ENCODE measurements around the gene PCDHA6. TPM values are rescaled to one million over a fixed set of nuclear protein-coding genes. Genes with fewer than 3 reads are reported as not detected.
"Not testable (repeated sequence)": the region's sequence is repeated elsewhere in the genome, so short reads cannot be mapped to it uniquely, and the experiment has no call there.

PCDHA6 gene
- total RNA-seq, 2 experiments from 2014 or later, result not detected

DNA sequence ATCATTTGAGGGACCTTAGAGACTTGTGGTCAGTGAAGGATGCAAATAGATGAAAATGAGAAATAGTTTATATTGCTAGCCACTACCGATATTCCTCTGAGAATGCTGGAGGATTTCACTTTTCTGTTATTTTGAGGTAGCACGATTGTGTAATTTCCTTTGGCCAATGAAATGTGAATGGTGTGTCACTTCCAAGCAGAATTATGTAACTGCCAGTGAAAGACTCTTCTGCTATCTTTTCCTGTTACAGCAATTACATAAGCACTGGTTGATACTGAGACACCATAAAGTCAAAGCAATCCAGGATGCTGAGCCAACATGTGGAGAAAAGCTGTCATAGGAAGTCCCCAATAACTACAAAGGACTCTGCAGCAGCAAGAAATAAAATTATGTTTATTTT, 36.7 kb upstream of the PCDHA6 start:
- ChIA-PET POLR2A (no interaction called here), CTCF (ENCODE audit: unreplicated experiment) (no interaction called here)
- Histone ChIP-seq H3K4me3 (ENCODE audit: low read depth, low read length, poor library complexity, severe bottlenecking) (no peak overlapping the region), H3K36me3 (ENCODE audit: insufficient read depth, low read length) (no peaks in the 10 kb centered on the region), H4K20me1 (ENCODE audit: insufficient read depth, low read length) (no peaks in the 10 kb centered on the region), H3K9me2 (ENCODE audit: insufficient read depth, low read length) (0 out of 2 replicates have a peak, but pooled peaks cover 2% of the 10 kb centered on the region), H3K4me1 (ENCODE audit: insufficient read depth, low read length, poor library complexity, severe bottlenecking) (no peaks in the 10 kb centered on the region), H3K4me2 (ENCODE audit: low read length) (no peak overlapping the region), H2AFZ (ENCODE audit: low read length) (no peak overlapping the region), H3K27ac (ENCODE audit: low read depth, low read length, poor library complexity, severe bottlenecking) (no peak overlapping the region), H3K79me2 (ENCODE audit: insufficient read depth, low read depth, low read length) (no peaks in the 10 kb centered on the region), H3K9me3 (ENCODE audit: low read length) (no peaks in the 10 kb centered on the region)
- intact Hi-C loops (cut with micrococcal nuclease; ENCODE audit: unreplicated experiment), result no loop called here
- no peak for TF ChIP-seq EZH2phosphoT487 (IDR thresholded peaks at IDR 0.05; ENCODE audit: borderline replicate concordance, low read depth, low read length)
- TF ChIP-seq, protein P1, sequence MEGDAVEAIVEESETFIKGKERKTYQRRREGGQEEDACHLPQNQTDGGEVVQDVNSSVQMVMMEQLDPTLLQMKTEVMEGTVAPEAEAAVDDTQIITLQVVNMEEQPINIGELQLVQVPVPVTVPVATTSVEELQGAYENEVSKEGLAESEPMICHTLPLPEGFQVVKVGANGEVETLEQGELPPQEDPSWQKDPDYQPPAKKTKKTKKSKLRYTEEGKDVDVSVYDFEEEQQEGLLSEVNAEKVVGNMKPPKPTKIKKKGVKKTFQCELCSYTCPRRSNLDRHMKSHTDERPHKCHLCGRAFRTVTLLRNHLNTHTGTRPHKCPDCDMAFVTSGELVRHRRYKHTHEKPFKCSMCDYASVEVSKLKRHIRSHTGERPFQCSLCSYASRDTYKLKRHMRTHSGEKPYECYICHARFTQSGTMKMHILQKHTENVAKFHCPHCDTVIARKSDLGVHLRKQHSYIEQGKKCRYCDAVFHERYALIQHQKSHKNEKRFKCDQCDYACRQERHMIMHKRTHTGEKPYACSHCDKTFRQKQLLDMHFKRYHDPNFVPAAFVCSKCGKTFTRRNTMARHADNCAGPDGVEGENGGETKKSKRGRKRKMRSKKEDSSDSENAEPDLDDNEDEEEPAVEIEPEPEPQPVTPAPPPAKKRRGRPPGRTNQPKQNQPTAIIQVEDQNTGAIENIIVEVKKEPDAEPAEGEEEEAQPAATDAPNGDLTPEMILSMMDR (conservative IDR thresholded peaks at IDR 0.05; ENCODE audit: low read length), result no peak
- BruUV-seq (replicated peaks), result no TSS peak
- DNase-seq (ENCODE audit: low spot score), result no peak

DNA sequence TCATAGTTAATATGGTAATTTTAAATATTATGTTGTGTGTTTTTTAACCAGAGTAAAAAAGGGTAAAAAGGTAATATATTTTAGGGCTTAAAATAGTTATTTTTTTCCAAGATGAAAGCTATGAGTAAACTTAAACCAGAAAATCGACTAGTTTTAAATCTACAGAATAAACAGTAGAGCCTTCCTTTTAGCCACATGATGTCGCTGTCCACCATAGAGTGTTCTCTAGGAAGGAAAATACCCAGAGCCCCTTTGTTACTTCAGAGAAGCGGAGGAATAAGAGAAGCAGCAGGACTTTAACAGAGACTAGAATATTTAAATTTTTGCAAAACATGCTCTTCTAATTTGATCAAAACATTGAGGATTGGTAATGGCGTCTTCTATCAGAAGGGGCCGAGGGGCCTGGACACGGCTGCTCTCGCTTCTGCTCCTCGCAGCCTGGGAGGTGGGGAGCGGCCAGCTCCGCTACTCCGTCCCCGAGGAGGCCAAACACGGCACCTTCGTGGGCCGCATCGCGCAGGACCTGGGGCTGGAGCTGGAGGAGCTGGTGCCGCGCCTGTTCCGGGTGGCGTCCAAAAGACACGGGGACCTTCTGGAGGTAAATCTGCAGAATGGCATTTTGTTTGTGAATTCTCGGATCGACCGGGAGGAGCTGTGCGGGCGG, 33.0 kb upstream of the PCDHA6 start, which contains the start of gene PCDHA2:
Gene PCDHA2 (plus strand): TSS at position 258 of the 664 bp plus-strand sequence.
- Histone ChIP-seq H3K27ac (ENCODE audit: low read depth, low read length, poor library complexity, severe bottlenecking) (no peak within 1 kb of the TSS), H3K4me3 (ENCODE audit: low read depth, low read length, poor library complexity, severe bottlenecking) (no peak within 1 kb of the TSS), H2AFZ (ENCODE audit: low read length) (no peak within 1 kb of the TSS), H3K4me1 (ENCODE audit: insufficient read depth, low read length, poor library complexity, severe bottlenecking) (no peaks in the 10 kb centered on the region), H3K4me2 (ENCODE audit: low read length) (no peak within 1 kb of the TSS), H4K20me1 (ENCODE audit: insufficient read depth, low read length) (no peaks in the 10 kb centered on the region), H3K36me3 (ENCODE audit: insufficient read depth, low read length) (no peaks in the 10 kb centered on the region), H3K79me2 (ENCODE audit: insufficient read depth, low read depth, low read length) (no peaks in the 10 kb centered on the region), H3K9me3 (ENCODE audit: low read length) (no peaks in the 10 kb centered on the region), H3K9me2 (ENCODE audit: insufficient read depth, low read length) (0 out of 2 replicates have a peak, but pooled peaks cover 2% of the 10 kb centered on the region)
- BruUV-seq (replicated peaks), result no TSS peak
- DNase-seq (ENCODE audit: low spot score), result no peak
- intact Hi-C loops (cut with micrococcal nuclease; ENCODE audit: unreplicated experiment), result no loop called here
- CTCF ChIA-PET (ENCODE audit: unreplicated experiment), result no interaction called here
- POLR2A ChIA-PET, result no interaction called here
- TF ChIP-seq, protein P1 (conservative IDR thresholded peaks at IDR 0.05; ENCODE audit: low read length), result peak; percentile 47; the same call in 1 of the 2 replicates
- TF ChIP-seq EZH2phosphoT487 (IDR thresholded peaks at IDR 0.05; ENCODE audit: borderline replicate concordance, low read depth, low read length), result no peak

DNA sequence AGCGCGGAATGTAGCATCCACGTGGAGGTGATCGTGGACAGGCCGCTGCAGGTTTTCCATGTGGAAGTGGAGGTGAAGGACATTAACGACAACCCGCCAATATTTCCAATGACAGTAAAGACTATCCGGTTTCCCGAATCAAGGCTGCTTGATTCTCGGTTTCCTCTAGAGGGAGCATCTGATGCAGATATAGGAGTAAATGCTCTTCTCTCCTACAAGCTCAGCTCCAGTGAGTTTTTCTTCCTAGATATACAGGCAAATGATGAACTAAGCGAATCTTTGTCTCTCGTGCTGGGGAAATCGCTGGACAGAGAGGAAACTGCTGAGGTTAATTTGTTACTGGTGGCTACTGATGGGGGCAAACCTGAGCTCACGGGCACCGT, 32.5 kb upstream of the PCDHA6 start:
- intact Hi-C loops (cut with micrococcal nuclease; ENCODE audit: unreplicated experiment), result no loop called here
- no peak overlapping the region for H3K27ac ChIP-seq (ENCODE audit: low read depth, low read length, poor library complexity, severe bottlenecking)
- H3K4me3 ChIP-seq (ENCODE audit: low read depth, low read length, poor library complexity, severe bottlenecking), result no peak overlapping the region
- H3K9me2 ChIP-seq (ENCODE audit: insufficient read depth, low read length), result 0 out of 2 replicates have a peak, but pooled peaks cover 2% of the 10 kb centered on the region
- no peaks in the 10 kb centered on the region for H3K79me2 ChIP-seq (ENCODE audit: insufficient read depth, low read depth, low read length)
- CTCF ChIA-PET (ENCODE audit: unreplicated experiment), result no interaction called here
- POLR2A ChIA-PET, result no interaction called here
- H3K36me3 ChIP-seq (ENCODE audit: insufficient read depth, low read length), result no peaks in the 10 kb centered on the region
- no peak overlapping the region for H3K4me2 ChIP-seq (ENCODE audit: low read length)
- H2AFZ ChIP-seq (ENCODE audit: low read length), result no peak overlapping the region
- H4K20me1 ChIP-seq (ENCODE audit: insufficient read depth, low read length), result no peaks in the 10 kb centered on the region
- BruUV-seq (replicated peaks), result no TSS peak
- H3K4me1 ChIP-seq (ENCODE audit: insufficient read depth, low read length, poor library complexity, severe bottlenecking), result no peaks in the 10 kb centered on the region
- TF ChIP-seq, protein P1 (conservative IDR thresholded peaks at IDR 0.05; ENCODE audit: low read length), result 0 out of 2 replicates have a peak, but pooled peaks have one; percentile 30
- no peak for TF ChIP-seq EZH2phosphoT487 (IDR thresholded peaks at IDR 0.05; ENCODE audit: borderline replicate concordance, low read depth, low read length)
- no peaks in the 10 kb centered on the region for H3K9me3 ChIP-seq (ENCODE audit: low read length)
- DNase-seq (ENCODE audit: low spot score), result no peak

DNA sequence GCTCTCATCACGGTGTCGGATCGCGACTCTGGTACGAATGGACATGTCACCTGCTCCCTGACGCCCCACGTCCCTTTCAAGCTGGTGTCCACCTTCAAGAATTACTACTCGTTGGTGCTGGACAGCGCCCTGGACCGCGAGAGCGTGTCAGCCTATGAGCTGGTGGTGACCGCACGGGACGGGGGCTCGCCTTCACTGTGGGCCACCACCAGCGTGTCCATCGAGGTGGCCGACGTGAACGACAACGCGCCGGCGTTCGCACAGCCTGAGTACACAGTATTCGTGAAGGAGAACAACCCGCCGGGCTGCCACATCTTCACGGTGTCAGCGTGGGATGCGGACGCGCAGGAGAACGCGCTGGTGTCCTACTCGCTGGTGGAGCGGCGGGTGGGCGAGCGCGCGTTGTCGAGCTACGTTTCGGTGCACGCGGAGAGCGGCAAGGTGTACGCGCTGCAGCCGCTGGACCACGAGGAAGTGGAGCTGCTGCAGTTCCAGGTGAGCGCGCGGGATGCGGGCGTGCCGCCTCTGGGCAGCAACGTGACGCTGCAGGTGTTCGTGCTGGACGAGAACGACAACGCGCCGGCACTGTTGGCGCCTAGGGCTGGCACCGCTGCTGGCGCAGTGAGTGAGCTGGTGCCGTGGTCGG, 31.6 kb upstream of the PCDHA6 start:
- CTCF ChIA-PET (ENCODE audit: unreplicated experiment); intact Hi-C loops (cut with micrococcal nuclease; ENCODE audit: unreplicated experiment): not testable (repeated sequence)

More for the DNA sequence above, 31.6 kb upstream of the PCDHA6 start:
- H3K4me2 ChIP-seq (ENCODE audit: low read length); H3K4me1 ChIP-seq (ENCODE audit: insufficient read depth, low read length, poor library complexity, severe bottlenecking); H3K36me3 ChIP-seq (ENCODE audit: insufficient read depth, low read length); H3K9me3 ChIP-seq (ENCODE audit: low read length); H4K20me1 ChIP-seq (ENCODE audit: insufficient read depth, low read length); H2AFZ ChIP-seq (ENCODE audit: low read length); H3K4me3 ChIP-seq (ENCODE audit: low read depth, low read length, poor library complexity, severe bottlenecking); H3K79me2 ChIP-seq (ENCODE audit: insufficient read depth, low read depth, low read length); POLR2A ChIA-PET; DNase-seq (ENCODE audit: low spot score); H3K9me2 ChIP-seq (ENCODE audit: insufficient read depth, low read length); BruUV-seq (replicated peaks); H3K27ac ChIP-seq (ENCODE audit: low read depth, low read length, poor library complexity, severe bottlenecking): not testable (repeated sequence)
